K562 (cell line): ENCODE measurements around the gene DLGAP1. TPM values are rescaled to one million over a fixed set of nuclear protein-coding genes. Genes with fewer than 3 reads are reported as not detected.
A peak's percentile ranks its signal among the peaks of the same experiment; 100 is the strongest.

Experiments
- AFF4 ChIP-seq: sonication (generic); formaldehyde crosslinking; IDR thresholded peaks from 2 replicates; pipeline ENCODE4 v1.8.0; 2023; ENCODE audit warnings: mild to moderate bottlenecking, missing genetic modification reagents
- ATF4 ChIP-seq: fragments of 450-650 bp; formaldehyde crosslinking; IDR thresholded peaks from 2 replicates; pipeline ENCODE4 v1.4.0; 2022; ENCODE audit warnings: mild to moderate bottlenecking, moderate library complexity
- E2F3 ChIP-seq: fragments of 250-450 bp; sonication (Bioruptor Pico); IDR thresholded peaks from 2 replicates; pipeline ENCODE4 v1.4.0; 2020; ENCODE audit warnings: mild to moderate bottlenecking
- GABPB2 ChIP-seq: fragments of 250-450 bp; sonication (Bioruptor Pico); conservative IDR thresholded peaks from 2 replicates; pipeline ENCODE4 v1.5.1; 2021; ENCODE audit warnings: mild to moderate bottlenecking
- KDM4B ChIP-seq, 2 experiments: fragments of 450-650 bp in 1 of 2; sonication (generic) in 1 of 2; IDR thresholded peaks; 2 replicates each; pipeline ENCODE4 v1.6.1; 2016 to 2017; ENCODE audit warnings: borderline replicate concordance in 2 of 2, antibody characterized with exemption in 1 of 2, low read depth in 1 of 2, mild to moderate bottlenecking in 1 of 2
- MCM5 ChIP-seq: fragments of 450-650 bp; IDR thresholded peaks from 2 replicates; pipeline ENCODE4 v1.6.1; 2016; ENCODE audit warnings: low read depth
- PTRF ChIP-seq: fragments of 450-650 bp; IDR thresholded peaks from 2 replicates; pipeline ENCODE4 v1.6.1; 2016; ENCODE audit warnings: mild to moderate bottlenecking, missing genetic modification characterization, missing compliant biosample characterization
- RBBP5 ChIP-seq: fragments of 200-600 bp; sonication (generic); IDR thresholded peaks from 2 replicates; pipeline ENCODE4 v1.6.1; 2012; ENCODE audit warnings: borderline replicate concordance, mild to moderate bottlenecking, low read length, control low read depth, inconsistent platforms; ENCODE audit not compliant: insufficient read depth, poor library complexity, severe bottlenecking
- YY1 ChIP-seq, 3 experiments: IDR thresholded peaks; 2 replicates each; pipeline ENCODE4 v1.6.1; 2011; ENCODE audit warnings: low read length in 2 of 3, mild to moderate bottlenecking in 2 of 3, moderate library complexity in 2 of 3, borderline replicate concordance in 1 of 3, control low read depth in 1 of 3, low read depth in 1 of 3; ENCODE audit not compliant: insufficient read depth in 3 of 3, insufficient replicate concordance in 2 of 3, control insufficient read depth in 1 of 3, insufficient read length in 1 of 3; ENCODE audit errors: extremely low read depth in 1 of 3
- ZNF134 ChIP-seq: fragments of 250-450 bp; sonication (Bioruptor Pico); conservative IDR thresholded peaks from 2 replicates; pipeline ENCODE4 v1.4.0; 2020
- ZNF239 ChIP-seq: fragments of 250-450 bp; sonication (Bioruptor Pico); IDR thresholded peaks from 2 replicates; pipeline ENCODE4 v1.4.0; 2020; ENCODE audit warnings: mild to moderate bottlenecking
- ZNF3 ChIP-seq: fragments of 250-450 bp; sonication (Bioruptor Pico); IDR thresholded peaks from 2 replicates; pipeline ENCODE4 v1.5.0; 2021; ENCODE audit warnings: mild to moderate bottlenecking, moderate library complexity
- ZNF76 ChIP-seq: fragments of 250-450 bp; sonication (Bioruptor Pico); IDR thresholded peaks from 2 replicates; pipeline ENCODE4 v1.4.0; 2020; ENCODE audit warnings: mild to moderate bottlenecking, moderate library complexity, borderline replicate concordance
- polyA plus RNA-seq, 8 experiments: library from polyadenylated mRNA; depleted of rRNA in 4 of 8; stranded (reverse) in 5 of 8; unstranded in 3 of 8; fragments of >200 nt; fragmentation: Nextera tagmentation in 2 of 8; fragmentation: Illumina TruSeq in 1 of 8; extraction: Ambion mirVana in 2 of 8; extraction: Trizol in 1 of 8; gene quantifications; 2 replicates each; pipeline versions ENCODE4 v1.2.1 to v1.2.3, GENCODE V29; 2011 to 2014; ENCODE audit warnings: inconsistent platforms in 1 of 8, missing spikeins in 1 of 8
- total RNA-seq, 7 experiments: library from RNA; depleted of rRNA in 6 of 7; stranded (reverse); fragments of >200 nt in 6 of 7; fragmentation: Illumina TruSeq in 2 of 7; extraction: Trizol in 2 of 7; gene quantifications; 2 replicates each; pipeline versions ENCODE4 v1.2.1 to v1.2.3, GENCODE V29; 2011 to 2021; ENCODE audit warnings: low replicate concordance in 1 of 7
- TF ChIP-seq, protein P1 (sequence below): fragments of 250-450 bp; sonication (Bioruptor Pico); IDR thresholded peaks from 2 replicates; pipeline ENCODE4 v1.8.0; 2022; ENCODE audit warnings: moderate library complexity, mild to moderate bottlenecking, inconsistent platforms
- TF ChIP-seq, protein P2 (sequence below): fragments of 250-450 bp; sonication (Bioruptor Pico); IDR thresholded peaks from 2 replicates; pipeline ENCODE4 v1.5.0; 2020; ENCODE audit warnings: mild to moderate bottlenecking, borderline replicate concordance

The DLGAP1 gene
- total and polyA plus RNA-seq, 9 of the 15 experiments (the other 6 are each of a cell fraction or from before 2014, with no cell fraction given) = 0.04 to 0.22 (median 0.08) TPM

- TF ChIP-seq ZNF239 (CRISPR knock-in tag) = 0 out of 2 replicates have a peak, but pooled peaks have one; percentile 25
- TF ChIP-seq E2F3 (CRISPR knock-in tag) = 0 out of 2 replicates have a peak, but pooled peaks have one; percentile 11
- no peak for TF ChIP-seq KDM4B (IDR thresholded peaks at IDR 0.05; ENCODE audit: borderline replicate concordance in 2 of 2, low read depth in 1 of 2)
- TF ChIP-seq ZNF134 (CRISPR knock-in tag) = 0 out of 2 replicates have a peak, but pooled peaks have one; percentile 34
- peak; percentile 77 for TF ChIP-seq GABPB2
- no peak for TF ChIP-seq MCM5
- TF ChIP-seq, protein P1, sequence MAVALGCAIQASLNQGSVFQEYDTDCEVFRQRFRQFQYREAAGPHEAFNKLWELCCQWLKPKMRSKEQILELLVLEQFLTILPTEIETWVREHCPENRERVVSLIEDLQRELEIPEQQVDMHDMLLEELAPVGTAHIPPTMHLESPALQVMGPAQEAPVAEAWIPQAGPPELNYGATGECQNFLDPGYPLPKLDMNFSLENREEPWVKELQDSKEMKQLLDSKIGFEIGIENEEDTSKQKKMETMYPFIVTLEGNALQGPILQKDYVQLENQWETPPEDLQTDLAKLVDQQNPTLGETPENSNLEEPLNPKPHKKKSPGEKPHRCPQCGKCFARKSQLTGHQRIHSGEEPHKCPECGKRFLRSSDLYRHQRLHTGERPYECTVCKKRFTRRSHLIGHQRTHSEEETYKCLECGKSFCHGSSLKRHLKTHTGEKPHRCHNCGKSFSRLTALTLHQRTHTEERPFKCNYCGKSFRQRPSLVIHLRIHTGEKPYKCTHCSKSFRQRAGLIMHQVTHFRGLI (CRISPR knock-in tag) = 0 out of 2 replicates have a peak, but pooled peaks have one; percentile 30
- TF ChIP-seq, protein P2, sequence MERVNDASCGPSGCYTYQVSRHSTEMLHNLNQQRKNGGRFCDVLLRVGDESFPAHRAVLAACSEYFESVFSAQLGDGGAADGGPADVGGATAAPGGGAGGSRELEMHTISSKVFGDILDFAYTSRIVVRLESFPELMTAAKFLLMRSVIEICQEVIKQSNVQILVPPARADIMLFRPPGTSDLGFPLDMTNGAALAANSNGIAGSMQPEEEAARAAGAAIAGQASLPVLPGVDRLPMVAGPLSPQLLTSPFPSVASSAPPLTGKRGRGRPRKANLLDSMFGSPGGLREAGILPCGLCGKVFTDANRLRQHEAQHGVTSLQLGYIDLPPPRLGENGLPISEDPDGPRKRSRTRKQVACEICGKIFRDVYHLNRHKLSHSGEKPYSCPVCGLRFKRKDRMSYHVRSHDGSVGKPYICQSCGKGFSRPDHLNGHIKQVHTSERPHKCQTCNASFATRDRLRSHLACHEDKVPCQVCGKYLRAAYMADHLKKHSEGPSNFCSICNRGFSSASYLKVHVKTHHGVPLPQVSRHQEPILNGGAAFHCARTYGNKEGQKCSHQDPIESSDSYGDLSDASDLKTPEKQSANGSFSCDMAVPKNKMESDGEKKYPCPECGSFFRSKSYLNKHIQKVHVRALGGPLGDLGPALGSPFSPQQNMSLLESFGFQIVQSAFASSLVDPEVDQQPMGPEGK = 0 out of 2 replicates have a peak, but pooled peaks have one; percentile 76
- no peak for TF ChIP-seq ZNF76 (CRISPR knock-in tag)
- TF ChIP-seq AFF4 = 0 out of 2 replicates have a peak, but pooled peaks have one; percentile 24
- TF ChIP-seq ZNF3 = peak; percentile 34; the same call in 1 of the 2 replicates
- peak in 1 of 3 experiments; percentile 35 for TF ChIP-seq YY1 (IDR thresholded peaks at IDR 0.05; ENCODE audit: borderline replicate concordance in 1 of 3, control insufficient read depth in 1 of 3, extremely low read depth in 1 of 3, insufficient read depth in 3 of 3, insufficient read length in 1 of 3, insufficient replicate concordance in 2 of 3, low read depth in 1 of 3, low read length in 2 of 3)
- TF ChIP-seq ATF4 (CRISPR knock-in tag) = peak; percentile 38; the same call in 1 of the 2 replicates
- TF ChIP-seq PTRF (tag) = peak; percentile 51
- TF ChIP-seq RBBP5 = peak; percentile 60
These were observed 1007.8 kb downstream of the DLGAP1 start (continued) for GRCh38 chr18:3447068-3447894.
